GM12878 (cell line): Measurements from ENCODE around the gene MAPK8IP1.

Experiments used
- ATF3 ChIP-seq: IDR thresholded peaks from 2 replicates; pipeline ENCODE4 v1.6.1; 2011; ENCODE audit warnings: low read depth, mild to moderate bottlenecking, low read length, moderate library complexity, borderline replicate concordance; ENCODE audit errors: extremely low read depth
- BHLHE40 ChIP-seq, 2 experiments: fragments of 450-650 bp in 1 of 2; IDR thresholded peaks; 2 replicates each; pipeline ENCODE4 v1.6.1; 2011 to 2017; ENCODE audit warnings: low read depth in 2 of 2, borderline replicate concordance in 1 of 2, improper control_type of control experiment in 1 of 2, low read length in 1 of 2, mild to moderate bottlenecking in 1 of 2
- CEBPB ChIP-seq, 2 experiments: fragments of 150-350 bp in 1 of 2; IDR thresholded peaks; 2 replicates each; pipeline ENCODE4 v1.6.1; 2012 to 2014; ENCODE audit warnings: low read depth in 2 of 2, low read length in 2 of 2, borderline replicate concordance in 1 of 2, inconsistent platforms in 1 of 2
- CTCF ChIP-seq, 3 experiments: IDR thresholded peaks in 2 of 3; conservative IDR thresholded peaks in 1 of 3; 2 replicates each; pipeline ENCODE4 v1.5.1; 2011; ENCODE audit warnings: low read depth in 3 of 3, low read length in 3 of 3, mild to moderate bottlenecking in 3 of 3, control low read depth in 2 of 3, moderate library complexity in 2 of 3, inconsistent platforms in 1 of 3, mixed read lengths in 1 of 3; ENCODE audit not compliant: control insufficient read depth in 2 of 3, insufficient read depth in 1 of 3; ENCODE audit errors: extremely low read depth in 1 of 3
- POLR2AphosphoS5 ChIP-seq: IDR thresholded peaks from 2 replicates; pipeline ENCODE4 v1.6.1; 2011; ENCODE audit warnings: mild to moderate bottlenecking, low read length, inconsistent platforms
- RAD21 ChIP-seq: IDR thresholded peaks from 2 replicates; pipeline ENCODE4 v1.6.1; 2011; ENCODE audit warnings: mild to moderate bottlenecking, low read depth, low read length, moderate library complexity; ENCODE audit not compliant: insufficient read depth

- TF ChIP-seq ATF3 (no peak), RAD21 (no peak), POLR2AphosphoS5 (no peak), CEBPB (IDR thresholded peaks at IDR 0.05; ENCODE audit: borderline replicate concordance in 1 of 2, low read depth in 2 of 2, low read length in 2 of 2) (no peak), BHLHE40 (IDR thresholded peaks at IDR 0.05; ENCODE audit: borderline replicate concordance in 1 of 2, low read depth in 2 of 2, low read length in 1 of 2) (no peak), CTCF (IDR thresholded peaks at IDR 0.05 in 2 of 3, conservative IDR thresholded peaks at IDR 0.05 in 1 of 3; ENCODE audit: control insufficient read depth in 2 of 3, extremely low read depth in 1 of 3, insufficient read depth in 1 of 3, low read depth in 3 of 3, low read length in 3 of 3) (no peak)
Measured at GRCh38 chr11:45879803-45880686, 5.4 kb upstream of the MAPK8IP1 start.
